HepG2 (cell line): Measurements from ENCODE around the gene EIF3B. TPM values are rescaled to one million over a fixed set of nuclear protein-coding genes. Genes with fewer than 3 reads are reported as not detected.

Experiments used
- ATAC-seq: fragments of 200-7000 bp; cut with Tn5 transposase; 3 replicates; pipeline ENCODE4 v1.9.1; 2020; ENCODE audit warnings: mild to moderate bottlenecking, moderate library complexity
- BruUV-seq: library from RNA; stranded (reverse); fragments of 400-500 nt; replicated peaks from 2 replicates; lab custom pipeline; 2021; lab: Mats Ljungman, UMichigan
- CTCF ChIA-PET: fragments of 300-600 bp; formaldehyde crosslinking; extraction: SDS; loops from one replicate; lab custom pipeline; 2021; ENCODE audit warnings: low total read pairs, inconsistent platforms, low intra/inter-chr PET ratio; lab: Yijun Ruan, JAX
- POLR2A ChIA-PET: fragments of 350-600 bp; sonication (Branson Sonifier 250); formaldehyde crosslinking; loops from one replicate; lab custom pipeline; 2020; ENCODE audit warnings: antibody characterized with exemption, inconsistent platforms; lab: Yijun Ruan, JAX
- DNase-seq: peaks from one replicate; pipeline ENCODE4 v3.0.0-alpha.2; 2015; ENCODE audit warnings: low spot score
- FAIRE-seq: peaks from 3 replicates; lab custom pipeline; 2011; peaks lifted over from hg19 to GRCh38; lab: Jason Lieb, UNC
- H2AFZ ChIP-seq: one replicate; pipeline ENCODE4 v1.6.1; 2011; ENCODE audit warnings: low read length, inconsistent platforms
- H3K27ac ChIP-seq: fragments of 300-600 bp; 3 replicates; pipeline ENCODE4 v1.8.0; 2011; ENCODE audit warnings: mixed run types, mild to moderate bottlenecking, mixed read lengths, low read length, inconsistent platforms; ENCODE audit not compliant: insufficient read depth; ENCODE audit errors: extremely low read length
- H3K27me3 ChIP-seq, 2 experiments: fragments of 200-600 bp in 1 of 2; 2 replicates in 1 of 2; 3 replicates in 1 of 2; pipeline versions ENCODE4 v1.6.0 to v1.8.0; 2011; ENCODE audit warnings: low read length in 2 of 2, mild to moderate bottlenecking in 2 of 2, moderate library complexity in 2 of 2, inconsistent platforms in 1 of 2; ENCODE audit not compliant: insufficient read depth in 2 of 2, control insufficient read depth in 1 of 2
- H3K36me3 ChIP-seq, 2 experiments: fragments of 200-600 bp in 1 of 2; replicated peaks in 1 of 2; 2 replicates in 1 of 2; 3 replicates in 1 of 2; pipeline versions ENCODE4 v1.5.1 to v1.8.0; 2011; ENCODE audit warnings: low read length in 2 of 2, inconsistent platforms in 1 of 2; ENCODE audit not compliant: insufficient read depth in 2 of 2, control insufficient read depth in 1 of 2
- H3K4me1 ChIP-seq: 2 replicates; pipeline ENCODE4 v1.5.1; 2012; ENCODE audit warnings: low read length, inconsistent platforms; ENCODE audit not compliant: insufficient read depth
- H3K4me2 ChIP-seq: 2 replicates; pipeline ENCODE4 v1.6.0; 2011; ENCODE audit warnings: low read depth, low read length, inconsistent platforms
- H3K4me3 ChIP-seq, 3 experiments: fragments of 200-600 bp in 1 of 3; sonication (generic), shearing (Covaris generic) in 1 of 3; replicated peaks in 1 of 3; 2 replicates each; pipeline ENCODE4 v1.5.1; 2011 to 2016; ENCODE audit warnings: low read length in 3 of 3, inconsistent platforms in 2 of 3, low read depth in 2 of 3, mild to moderate bottlenecking in 2 of 3, control low read depth in 1 of 3, mixed read lengths in 1 of 3; ENCODE audit not compliant: insufficient read depth in 1 of 3
- H3K79me2 ChIP-seq: one replicate; pipeline ENCODE4 v1.6.1; 2011; ENCODE audit warnings: low read length, inconsistent platforms; ENCODE audit not compliant: insufficient read depth
- H3K9ac ChIP-seq: 2 replicates; pipeline ENCODE4 v1.6.0; 2011; ENCODE audit warnings: mild to moderate bottlenecking, low read depth, low read length, inconsistent platforms; ENCODE audit not compliant: insufficient read depth
- H3K9me3 ChIP-seq: 2 replicates; pipeline ENCODE4 v1.5.1; 2012; ENCODE audit warnings: mild to moderate bottlenecking, low read length
- H4K20me1 ChIP-seq: 2 replicates; pipeline ENCODE4 v1.6.0; 2011; ENCODE audit warnings: inconsistent platforms, mild to moderate bottlenecking, low read length, moderate library complexity; ENCODE audit not compliant: insufficient read depth
- AGO2 ChIP-seq: fragments of 200-400 bp; formaldehyde crosslinking; optimal IDR thresholded peaks from 2 replicates; pipeline ENCODE3; 2017; ENCODE audit warnings: mild to moderate bottlenecking, low read depth, low read length, moderate library complexity
- ARID2 ChIP-seq: sonication (generic); formaldehyde crosslinking; IDR thresholded peaks from 2 replicates; pipeline ENCODE4 v1.8.1; 2022; ENCODE audit warnings: mild to moderate bottlenecking, missing genetic modification reagents, borderline replicate concordance
- ATF7 ChIP-seq, 2 experiments: fragments of 450-650 bp in 1 of 2; sonication (generic) in 1 of 2; formaldehyde crosslinking in 1 of 2; IDR thresholded peaks; 2 replicates each; pipeline versions ENCODE4 v1.4.0 to v1.6.1; 2016 to 2020; ENCODE audit warnings: antibody characterized with exemption in 1 of 2, mild to moderate bottlenecking in 1 of 2, missing genetic modification reagents in 1 of 2
- GATAD1 ChIP-seq: IDR thresholded peaks from 2 replicates; pipeline ENCODE4 v1.6.1; 2016; ENCODE audit warnings: missing genetic modification reagents, missing compliant biosample characterization
- KLF13 ChIP-seq: sonication (generic); formaldehyde crosslinking; IDR thresholded peaks from 2 replicates; pipeline ENCODE4 v1.4.0; 2020; ENCODE audit warnings: mild to moderate bottlenecking, missing genetic modification reagents
- MAFK ChIP-seq, 2 experiments: IDR thresholded peaks in 1 of 2; conservative IDR thresholded peaks in 1 of 2; 2 replicates each; pipeline ENCODE4 v1.6.1; 2011; ENCODE audit warnings: improper control_type of control experiment in 2 of 2, low read length in 2 of 2
- NFYC ChIP-seq: IDR thresholded peaks from 2 replicates; pipeline ENCODE4 v1.6.1; 2016; ENCODE audit warnings: missing genetic modification reagents, missing compliant biosample characterization
- RBFOX2 ChIP-seq: fragments of 200-400 bp; formaldehyde crosslinking; IDR thresholded peaks from 2 replicates; pipeline ENCODE4 v1.6.1; 2017; ENCODE audit warnings: low read depth, mild to moderate bottlenecking, low read length
- SIX4 ChIP-seq: sonication (generic); formaldehyde crosslinking; IDR thresholded peaks from 2 replicates; pipeline ENCODE4 v1.4.0; 2020; ENCODE audit warnings: missing genetic modification reagents
- SNRNP70 ChIP-seq: fragments of 200-400 bp; formaldehyde crosslinking; IDR thresholded peaks from 2 replicates; pipeline ENCODE4 v1.6.1; 2017; ENCODE audit warnings: mild to moderate bottlenecking, low read depth, low read length, moderate library complexity
- ZBTB20 ChIP-seq: sonication (generic); formaldehyde crosslinking; IDR thresholded peaks from 2 replicates; pipeline ENCODE4 v1.8.1; 2023; ENCODE audit warnings: missing genetic modification reagents, low read depth, mild to moderate bottlenecking, borderline replicate concordance
- ZNF205 ChIP-seq: IDR thresholded peaks from 2 replicates; pipeline ENCODE4 v1.6.1; 2018; ENCODE audit warnings: missing biosample characterization, missing genetic modification reagents
- ZNF614 ChIP-seq: IDR thresholded peaks from 2 replicates; pipeline ENCODE4 v1.6.1; 2018; ENCODE audit warnings: missing biosample characterization, missing genetic modification reagents, inconsistent platforms, borderline replicate concordance
- ZNF775 ChIP-seq: sonication (generic); formaldehyde crosslinking; IDR thresholded peaks from 2 replicates; pipeline ENCODE4 v1.4.0; 2020; ENCODE audit warnings: missing genetic modification reagents, mild to moderate bottlenecking, moderate library complexity, borderline replicate concordance
- WGBS: methylation state at CpG from one replicate; pipeline ENCODE4 v1.1.6; 2017; ENCODE audit warnings: low lambda C conversion rate; 5-methylcytosine and 5-hydroxymethylcytosine counted together
- in situ Hi-C: cut with HindIII; loops from 2 replicates; pipeline ENCODE4 v1.10.0; 2017; ENCODE audit warnings: low pct_unique_long_range_greater_than_20kb; ENCODE audit not compliant: extremely low pct_ligation_motif_present
- intact Hi-C: fragments of 100-400 bp; cut with micrococcal nuclease; formaldehyde crosslinking; loops from one replicate; pipeline ENCODE4 v1.10.0; 2022; ENCODE audit not compliant: unreplicated experiment
- polyA plus RNA-seq, 8 experiments: library from polyadenylated mRNA; depleted of rRNA in 3 of 8; stranded (reverse) in 7 of 8; unstranded in 1 of 8; fragments of >200 nt; fragmentation: Illumina TruSeq in 4 of 8; extraction: Trizol in 4 of 8; gene quantifications; 2 replicates each; pipeline versions ENCODE4 v1.2.1 to v1.2.3, GENCODE V29; 2011 to 2016; ENCODE audit warnings: low read depth in 4 of 8, missing spikeins in 1 of 8, mixed read lengths in 1 of 8; ENCODE audit not compliant: insufficient read depth in 1 of 8
- total RNA-seq, 5 experiments: library from RNA; depleted of rRNA; stranded (reverse); fragments of >200 nt; fragmentation: Illumina TruSeq; extraction: Trizol; gene quantifications; 2 replicates each; pipeline ENCODE4 v1.2.3, GENCODE V29; 2016; ENCODE audit warnings: low read depth in 1 of 5
- TF ChIP-seq, protein P1 (sequence below): sonication (generic); formaldehyde crosslinking; IDR thresholded peaks from 2 replicates; pipeline ENCODE4 v1.5.0; 2020; ENCODE audit warnings: missing genetic modification reagents

The EIF3B gene
- total and polyA plus RNA-seq, 2 of the 13 experiments (the other 11 are each of a cell fraction or from before 2014, with no cell fraction given), result 92.2 to 241 TPM

DNA sequence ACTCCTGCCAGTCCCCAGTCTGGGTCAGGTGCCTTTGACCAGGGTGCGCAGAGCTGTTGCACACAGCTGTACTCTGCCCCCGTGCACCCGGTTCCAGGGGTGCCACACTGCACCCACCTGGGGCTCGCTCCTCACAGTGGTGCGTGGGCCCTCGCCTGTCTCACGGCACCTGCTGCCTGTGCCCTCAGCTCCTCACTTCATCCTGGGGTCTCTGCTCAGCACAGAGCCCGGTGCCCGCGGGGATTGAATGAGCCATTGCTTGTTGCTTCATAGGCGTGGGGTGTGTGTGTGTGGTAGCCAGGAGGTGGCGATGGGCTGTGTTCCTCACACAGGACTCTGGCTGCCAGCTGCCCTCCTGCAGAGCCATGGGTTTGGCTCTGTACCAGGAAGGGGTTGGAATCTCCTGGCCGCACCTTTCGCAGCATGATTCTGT lies 18.5 kb downstream of the EIF3B start:
- no TSS peak for BruUV-seq
- ChIA-PET POLR2A (no interaction called here), CTCF (no interaction called here)
- Histone ChIP-seq H3K4me2 (no peak overlapping the region), H3K9me3 (no peaks in the 10 kb centered on the region), H3K36me3 (peaks cover 58 to 87% of the 10 kb centered on the region in 2 experiments), H3K9ac (no peak overlapping the region), H3K4me3 (no peak overlapping the region), H3K4me1 (no peaks in the 10 kb centered on the region), H4K20me1 (0 out of 2 replicates have a peak, but pooled peaks cover 3% of the 10 kb centered on the region), H3K79me2 (peaks cover 4% of the 10 kb centered on the region), H3K27me3 (no peaks in the 10 kb centered on the region), H3K27ac (no peak overlapping the region), H2AFZ (no peak overlapping the region)
- ATAC-seq (peak; percentile 30), DNase-seq (no peak), FAIRE-seq (no peak)
- TF ChIP-seq ZNF614 (no peak), RBFOX2 (0 out of 2 replicates have a peak, but pooled peaks have one; percentile 38), ZNF775 (CRISPR knock-in tag) (no peak), AGO2 (peak; percentile 94), SIX4 (CRISPR knock-in tag) (no peak)
- 99% methylated on average over 12 of the region's 14 CpGs for WGBS
- intact Hi-C loops (no loop called here), in situ Hi-C loops (no loop called here)

DNA sequence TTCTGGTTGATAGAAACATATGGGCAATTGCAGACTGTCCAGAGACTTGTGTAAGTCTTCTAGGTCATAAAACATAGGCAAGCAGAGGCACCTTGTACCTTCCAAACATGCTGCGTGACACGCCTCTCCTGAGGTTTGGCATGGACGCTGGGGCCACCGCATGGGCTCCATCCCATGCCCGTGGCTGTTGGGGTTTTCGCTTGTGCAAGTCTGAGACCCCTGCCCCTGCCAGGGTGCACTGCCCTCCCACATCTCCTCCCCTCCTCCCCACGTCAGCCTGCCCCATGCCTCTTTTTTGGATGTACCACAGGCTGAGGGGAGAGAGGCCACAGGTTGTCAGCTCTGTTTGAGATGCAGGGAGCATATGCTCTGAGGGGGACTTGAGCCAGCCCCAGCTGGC lies 19.0 kb downstream of the EIF3B start:
- Histone ChIP-seq H3K36me3 (peaks cover 55 to 87% of the 10 kb centered on the region in 2 experiments), H3K9ac (no peak overlapping the region), H3K27me3 (no peaks in the 10 kb centered on the region), H3K9me3 (no peaks in the 10 kb centered on the region), H2AFZ (no peak overlapping the region), H4K20me1 (0 out of 2 replicates have a peak, but pooled peaks cover 6% of the 10 kb centered on the region), H3K4me2 (no peak overlapping the region), H3K4me3 (no peak overlapping the region), H3K4me1 (no peaks in the 10 kb centered on the region), H3K27ac (no peak overlapping the region), H3K79me2 (peaks cover 4% of the 10 kb centered on the region)
- FAIRE-seq (no peak), DNase-seq (no peak), ATAC-seq (no peak)
- no TSS peak for BruUV-seq
- intact Hi-C loops (no loop called here), in situ Hi-C loops (no loop called here)
- POLR2A ChIA-PET, result no interaction called here
- 98% methylated on average over 5 of the region's 7 CpGs for WGBS
- CTCF ChIA-PET, result no interaction called here
- TF ChIP-seq GATAD1 (CRISPR knock-in tag), result no peak
- TF ChIP-seq KLF13 (CRISPR knock-in tag), result no peak
- TF ChIP-seq NFYC (CRISPR knock-in tag), result no peak
- TF ChIP-seq ATF7 (IDR thresholded peaks at IDR 0.05), result no peak
- no peak for TF ChIP-seq ATF7 (CRISPR knock-in tag; IDR thresholded peaks at IDR 0.05)
- TF ChIP-seq ZNF205 (CRISPR knock-in tag), result no peak
- no peak for TF ChIP-seq ZBTB20
- no peak for TF ChIP-seq SNRNP70
- no peak for TF ChIP-seq MAFK (conservative IDR thresholded peaks at IDR 0.05 in 1 of 2, IDR thresholded peaks at IDR 0.05 in 1 of 2; ENCODE audit: low read length in 2 of 2)
- no peak for TF ChIP-seq ARID2 (CRISPR knock-in tag)
- TF ChIP-seq, protein P1, sequence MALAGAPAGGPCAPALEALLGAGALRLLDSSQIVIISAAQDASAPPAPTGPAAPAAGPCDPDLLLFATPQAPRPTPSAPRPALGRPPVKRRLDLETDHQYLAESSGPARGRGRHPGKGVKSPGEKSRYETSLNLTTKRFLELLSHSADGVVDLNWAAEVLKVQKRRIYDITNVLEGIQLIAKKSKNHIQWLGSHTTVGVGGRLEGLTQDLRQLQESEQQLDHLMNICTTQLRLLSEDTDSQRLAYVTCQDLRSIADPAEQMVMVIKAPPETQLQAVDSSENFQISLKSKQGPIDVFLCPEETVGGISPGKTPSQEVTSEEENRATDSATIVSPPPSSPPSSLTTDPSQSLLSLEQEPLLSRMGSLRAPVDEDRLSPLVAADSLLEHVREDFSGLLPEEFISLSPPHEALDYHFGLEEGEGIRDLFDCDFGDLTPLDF (CRISPR knock-in tag), result no peak
